Stimulated activated naive CD4-positive, alpha-beta T cell treated with Interleukin-2 at 50 U/mL for 16 hours (primary cell): ENCODE measurements around the gene LRRN1.

ENCODE experiments used
- DNase-seq: peaks from one replicate; lab custom pipeline; 2025; lab: John Stamatoyannopoulos, UW

LRRN1 gene

DNA sequence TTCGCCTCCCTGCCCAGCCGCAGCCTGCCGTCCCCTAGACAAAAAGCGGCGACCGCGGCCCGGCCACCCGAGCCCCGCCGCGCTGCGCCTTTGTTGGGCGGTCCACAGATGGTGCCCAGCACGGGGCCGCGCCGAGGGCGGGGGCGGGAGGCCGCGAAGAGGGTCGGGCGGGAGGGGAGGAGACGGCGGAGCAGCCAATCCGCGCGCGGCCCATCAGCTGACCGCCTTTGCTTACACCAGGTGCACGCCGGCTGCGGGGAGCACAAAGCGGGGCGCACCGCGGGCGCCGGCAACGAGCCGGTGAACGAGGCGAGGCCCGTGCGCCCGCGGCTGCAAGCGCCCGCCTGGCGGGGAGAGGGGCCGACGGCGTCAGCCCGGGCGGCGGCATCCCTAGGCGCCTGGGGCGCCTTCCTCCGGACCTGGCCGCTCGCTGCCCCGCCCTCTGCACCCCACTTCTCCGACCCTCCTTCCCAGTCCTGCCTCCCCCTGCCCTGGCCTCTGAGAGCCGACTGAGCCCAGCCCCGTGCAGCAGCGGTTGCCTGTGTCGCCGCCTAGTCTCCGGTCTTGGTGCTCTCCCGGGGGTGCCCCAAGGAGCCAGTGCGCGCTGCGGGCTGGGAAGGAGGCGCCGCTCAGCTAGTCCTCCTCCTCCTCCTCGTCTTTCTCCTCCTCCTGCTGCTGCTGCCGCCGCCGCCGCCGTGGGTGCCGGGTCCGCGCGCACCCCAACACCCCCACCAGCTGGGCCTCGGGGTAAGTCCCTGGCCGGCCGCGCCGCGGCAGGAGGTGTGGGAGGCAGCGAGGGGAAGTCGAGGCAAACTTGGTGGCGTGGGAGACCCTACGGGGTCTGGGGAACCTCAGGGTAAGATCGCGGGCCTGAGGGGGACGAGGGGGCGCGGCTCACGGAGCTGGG is at the start of gene LRRN1:
Gene LRRN1 (plus strand): TSS at position 259 of the 907 bp plus-strand sequence. CDS start 45,211 bp downstream, outside the sequence.
- no peak for DNase-seq

DNA sequence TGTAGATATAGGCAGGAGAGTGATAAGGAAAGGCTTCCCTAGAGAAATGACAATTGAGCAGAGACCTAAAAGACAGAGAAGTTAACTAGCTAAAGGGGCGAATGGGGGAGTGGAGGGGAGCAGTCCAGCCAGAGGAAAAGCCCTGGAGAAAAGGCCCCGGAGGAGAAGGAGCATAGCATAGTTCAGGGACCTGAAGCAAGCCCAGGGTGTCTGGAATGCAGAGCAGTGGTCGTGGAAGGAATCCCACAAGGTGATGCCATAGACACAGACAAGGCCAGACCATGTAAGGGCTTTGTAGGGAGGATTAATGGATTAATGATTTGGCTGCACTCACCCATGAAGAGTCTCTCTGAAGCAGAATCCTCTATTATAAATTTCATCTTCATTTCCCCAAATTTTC is 45.8 kb upstream of the LRRN1 start:
- no peak for DNase-seq

DNA sequence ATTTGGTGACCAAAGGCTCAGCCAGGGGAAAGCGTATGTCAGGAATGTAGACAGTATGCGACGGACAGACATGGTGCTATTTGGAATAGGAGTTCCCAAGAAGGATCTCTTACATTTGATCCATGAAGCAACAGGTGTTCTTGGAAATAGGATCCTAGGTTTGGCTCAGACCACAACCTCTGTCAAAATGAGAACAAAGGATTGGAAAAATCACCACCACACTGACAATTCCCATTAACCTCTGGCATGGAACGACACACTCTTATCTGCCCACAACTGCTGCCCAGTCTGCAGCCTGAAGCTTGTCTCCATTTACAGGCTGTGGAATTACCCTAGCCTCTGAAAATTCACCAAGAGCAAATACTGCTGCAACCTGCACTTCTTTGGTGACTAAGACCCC is 33.6 kb upstream of the LRRN1 start:
- no peak for DNase-seq

DNA sequence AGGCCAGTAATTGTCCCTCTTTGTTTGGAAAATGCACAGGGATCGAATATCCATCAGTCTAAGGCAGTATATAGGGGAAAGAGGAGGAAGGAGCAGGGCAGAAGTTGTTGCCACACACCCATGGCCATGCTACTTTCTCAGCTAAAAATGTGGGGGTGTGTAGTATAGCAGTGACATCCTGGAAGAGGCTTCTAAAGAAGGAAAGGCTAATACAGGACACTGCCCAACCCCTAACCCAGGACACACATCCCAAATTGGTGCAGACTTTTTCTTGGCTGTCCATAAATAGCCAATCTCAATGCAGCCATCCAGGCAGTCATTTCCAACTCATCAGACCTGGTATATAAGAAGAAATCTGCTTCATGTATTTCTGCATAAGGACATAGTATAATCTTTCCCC is 33.1 kb upstream of the LRRN1 start:
- DNase-seq = no peak

DNA sequence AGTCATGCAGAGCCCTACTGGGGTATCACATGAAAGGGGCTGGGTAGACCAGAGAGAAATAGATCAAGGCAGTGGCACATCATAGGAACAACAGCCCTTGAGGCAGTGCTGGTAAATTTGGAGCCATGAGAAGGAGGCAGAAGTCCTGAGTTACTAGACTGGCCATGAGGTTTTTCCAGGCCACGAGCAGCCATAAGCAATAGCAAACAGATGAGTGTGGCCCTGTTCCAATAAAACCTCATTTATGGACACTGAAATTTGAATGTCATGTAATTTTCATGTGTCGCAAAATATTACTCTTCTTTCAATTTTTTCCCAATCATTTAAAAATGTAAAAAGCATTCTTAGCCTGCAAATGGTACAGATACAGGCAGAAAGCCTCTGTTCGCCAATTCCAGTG is 28.1 kb upstream of the LRRN1 start:
- DNase-seq = no peak

DNA sequence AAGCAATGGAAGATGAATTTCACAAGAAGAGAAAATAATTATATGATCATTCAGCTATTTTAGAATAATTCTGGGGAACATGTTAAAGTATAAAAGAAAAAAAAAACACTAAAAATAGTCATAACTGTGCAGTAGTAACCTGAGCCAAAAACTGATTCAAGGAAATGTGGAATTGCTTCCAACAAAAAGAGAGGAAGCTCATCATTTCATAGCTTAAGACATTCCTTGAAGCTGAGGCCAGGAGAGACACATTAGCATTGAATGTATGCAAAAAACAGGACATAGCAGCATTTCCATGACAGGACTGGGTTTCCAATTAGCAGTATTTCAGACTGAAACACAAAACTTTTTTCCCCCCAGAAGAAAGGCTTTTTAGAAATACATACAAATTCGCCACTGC is 27.7 kb upstream of the LRRN1 start:
- no peak for DNase-seq

DNA sequence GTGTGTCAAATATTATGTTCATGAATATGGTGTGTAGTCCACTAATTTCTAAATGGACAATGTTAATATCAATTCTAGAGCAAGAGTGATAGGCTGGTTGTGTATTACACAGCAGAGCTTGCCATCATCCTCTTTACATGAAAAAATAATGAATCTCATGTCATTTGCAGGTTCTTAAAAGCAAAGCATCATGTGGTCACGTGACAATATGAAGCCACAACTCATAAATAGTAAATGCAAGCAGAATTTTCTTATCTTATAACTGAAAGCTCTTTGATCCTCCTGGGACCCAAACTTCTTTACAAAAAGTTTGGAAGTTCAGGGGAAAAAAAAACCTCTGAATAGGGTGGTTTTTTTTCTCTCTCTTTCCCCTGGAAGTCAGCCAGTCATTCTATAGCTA is 26.9 kb upstream of the LRRN1 start:
- DNase-seq = no peak

DNA sequence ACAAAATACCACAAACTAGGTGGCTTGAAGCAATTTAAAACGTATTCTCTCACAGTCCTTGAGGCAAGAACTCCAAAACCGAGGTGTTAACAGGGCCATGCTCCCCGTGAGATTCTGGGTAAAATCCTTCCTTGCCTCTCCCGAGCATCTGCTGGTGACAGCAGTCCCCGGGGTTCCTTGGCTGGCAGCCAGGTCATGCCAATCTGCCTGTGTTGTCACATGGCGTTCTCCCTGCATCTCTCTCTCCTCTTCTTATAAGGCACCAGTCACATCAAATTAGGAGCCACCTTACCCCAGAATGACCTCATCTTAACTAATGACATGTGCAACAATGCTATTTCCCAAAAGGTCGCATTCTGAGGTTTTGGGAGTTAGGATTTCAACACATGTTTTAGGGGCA is 26.3 kb upstream of the LRRN1 start:
- DNase-seq = no peak

DNA sequence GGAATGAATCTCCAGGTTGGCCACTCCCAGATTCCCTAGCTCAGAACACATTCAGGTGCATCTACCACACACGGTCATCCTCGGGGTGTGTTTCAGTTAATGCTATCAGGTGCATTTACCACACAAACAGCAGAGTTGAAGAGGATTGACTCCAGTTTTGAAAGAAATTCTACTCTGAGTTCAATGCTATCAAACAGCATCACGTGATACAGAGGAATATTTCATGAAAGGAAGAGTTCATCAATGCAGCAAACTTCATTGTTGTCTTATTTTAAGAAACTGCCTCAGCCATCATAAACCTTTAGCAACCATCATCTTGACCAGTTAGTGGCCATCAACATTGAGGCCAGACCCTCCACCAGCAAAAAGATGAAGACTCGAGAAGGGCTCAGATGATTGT is 22.6 kb upstream of the LRRN1 start:
- no peak for DNase-seq

DNA sequence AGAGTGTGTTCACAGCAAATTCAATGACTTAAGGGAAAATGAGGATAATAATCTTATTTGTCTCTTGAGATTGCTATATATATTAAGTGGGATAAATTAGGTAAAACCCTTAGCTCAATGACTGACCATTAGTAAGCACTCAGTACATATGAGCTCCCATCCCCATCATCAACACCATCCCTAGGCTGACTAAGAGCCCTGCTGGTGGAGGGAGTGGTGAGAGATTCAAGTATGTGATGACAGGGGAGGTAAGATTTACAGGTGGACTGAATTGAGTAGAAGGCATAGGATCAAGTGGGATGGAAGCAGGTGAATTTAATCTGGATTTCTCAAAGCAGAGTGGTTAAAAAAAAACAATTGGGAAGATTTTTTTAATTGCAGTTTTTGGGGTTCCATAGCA is 21.0 kb upstream of the LRRN1 start:
- no peak for DNase-seq

DNA sequence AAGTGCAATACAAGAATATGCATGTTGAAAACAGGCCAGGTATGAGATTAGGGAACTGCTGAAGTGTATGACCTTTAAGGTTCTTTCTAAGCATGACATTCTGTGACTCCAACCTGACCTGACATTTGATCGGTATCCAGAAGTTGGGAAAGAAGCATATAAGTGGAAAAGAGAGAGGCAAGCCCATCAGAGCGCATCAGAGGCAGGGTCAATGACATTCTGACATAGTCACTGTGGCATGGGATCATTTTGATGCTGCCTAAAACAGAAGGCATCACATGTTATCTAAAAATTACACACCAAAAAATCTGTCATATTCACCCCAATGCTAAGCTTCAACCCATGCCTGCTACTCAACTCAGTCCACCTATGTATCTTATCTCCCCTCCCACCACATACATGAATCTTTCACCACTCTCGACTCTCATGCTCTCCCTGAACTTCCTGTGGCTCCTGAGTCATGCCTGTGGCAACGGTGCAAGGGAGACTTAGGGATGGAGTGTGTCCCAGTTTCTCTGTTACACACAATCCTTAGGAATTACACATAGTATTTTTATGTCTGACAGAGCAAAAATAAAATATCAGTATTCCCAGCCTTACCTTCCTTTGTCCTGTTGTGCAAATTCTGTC is 20.5 kb upstream of the LRRN1 start:
- DNase-seq = no peak

DNA sequence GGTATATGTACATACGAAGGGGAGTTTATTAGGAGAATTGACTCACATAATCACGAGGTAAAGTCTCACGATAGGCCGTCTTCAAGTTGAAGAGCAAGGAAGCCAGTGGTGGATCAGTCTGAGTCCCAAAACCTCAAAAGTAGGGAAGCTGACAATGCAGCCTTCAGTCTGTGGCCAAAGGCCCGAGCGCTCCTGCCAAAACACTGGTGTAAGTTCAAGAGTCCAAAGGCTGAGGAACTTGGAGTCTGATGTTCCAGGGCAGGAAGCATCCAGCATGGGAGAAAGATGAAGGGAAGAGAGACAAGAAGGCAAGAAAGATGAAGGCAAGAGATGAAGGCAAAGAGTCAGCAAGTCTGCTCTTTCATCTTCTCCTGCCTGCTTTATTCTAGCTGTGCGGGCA is 16.8 kb upstream of the LRRN1 start:
- no peak for DNase-seq

DNA sequence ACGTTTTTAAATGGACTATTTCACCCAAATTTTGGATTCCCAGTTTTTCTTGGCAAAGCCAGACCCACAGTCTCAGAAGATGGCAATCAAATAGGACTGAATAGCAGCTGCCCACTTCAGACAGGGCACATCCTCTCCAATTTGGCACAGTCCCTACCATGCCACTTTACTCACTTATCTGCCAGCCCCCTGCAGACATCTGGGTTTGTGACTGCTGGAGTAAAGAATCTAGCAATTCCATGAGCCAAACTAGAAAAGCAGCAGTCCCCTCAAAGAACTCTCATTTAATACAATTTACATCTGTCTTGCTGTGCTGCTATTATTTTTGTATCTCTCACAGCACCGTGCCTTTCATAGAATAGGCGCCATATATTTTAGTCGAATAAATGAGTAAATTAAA is 16.0 kb upstream of the LRRN1 start:
- no peak for DNase-seq

DNA sequence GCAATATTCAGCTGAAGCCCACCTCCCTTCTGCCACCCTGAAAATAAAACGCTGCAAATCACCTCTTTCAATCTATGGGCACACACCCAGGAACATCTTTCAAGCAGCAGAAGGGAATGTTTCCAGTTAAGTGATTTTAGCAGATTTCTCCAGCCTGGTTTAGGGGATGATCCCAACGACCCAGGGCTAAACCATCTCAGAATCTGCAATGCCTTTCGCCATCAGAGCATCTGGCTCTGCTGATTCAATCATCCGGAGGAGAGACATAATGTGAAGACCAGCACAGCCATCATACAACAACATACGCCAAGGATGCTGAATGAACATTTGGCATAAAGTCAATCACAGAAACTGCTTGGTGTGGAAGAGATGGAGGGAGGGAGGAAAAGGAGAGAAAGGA is 15.5 kb upstream of the LRRN1 start:
- DNase-seq = no peak

DNA sequence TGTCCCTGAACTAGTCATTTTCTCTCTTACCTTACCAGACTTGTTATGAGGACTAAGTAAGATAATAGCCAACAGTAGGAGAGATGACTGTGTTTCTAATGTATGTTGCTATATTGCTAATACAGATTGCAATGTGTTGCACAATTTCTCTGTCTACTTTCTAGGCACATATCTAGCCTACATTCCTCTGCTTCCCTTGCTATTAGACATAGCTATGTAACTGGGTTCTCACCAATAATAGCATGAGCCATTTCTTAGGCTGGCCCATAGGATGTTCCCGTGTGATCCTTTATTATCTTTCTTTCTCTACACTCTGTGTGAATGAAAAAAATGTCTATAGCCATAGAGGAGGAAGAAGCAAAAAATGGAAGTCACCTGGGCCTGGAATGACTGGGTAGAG is 6.8 kb upstream of the LRRN1 start:
- DNase-seq = no peak

DNA sequence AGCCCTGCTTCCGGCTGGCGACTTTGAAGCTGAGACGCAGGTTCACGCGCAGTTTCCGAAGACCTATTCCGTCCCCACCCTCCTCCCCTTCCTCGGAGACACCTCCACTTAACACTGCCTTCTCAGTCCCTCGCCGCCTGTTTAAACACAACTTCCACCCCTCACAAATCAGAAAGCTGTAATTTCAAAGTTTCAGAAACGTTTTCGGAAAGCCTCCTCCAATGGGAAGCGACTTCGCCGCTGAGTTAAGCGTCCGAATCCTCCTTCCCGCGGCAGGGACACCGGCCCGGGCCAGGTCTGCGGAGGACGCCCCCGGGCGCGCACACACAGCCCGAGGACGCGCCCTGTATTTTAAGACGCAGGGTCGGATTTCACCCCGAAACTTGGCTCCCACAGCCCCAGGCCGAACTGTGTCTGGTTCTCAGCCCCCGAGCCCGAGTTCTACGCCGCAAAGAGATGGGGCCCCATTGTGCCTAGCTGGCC is 559 bp upstream of the LRRN1 start:
- no peak for DNase-seq

DNA sequence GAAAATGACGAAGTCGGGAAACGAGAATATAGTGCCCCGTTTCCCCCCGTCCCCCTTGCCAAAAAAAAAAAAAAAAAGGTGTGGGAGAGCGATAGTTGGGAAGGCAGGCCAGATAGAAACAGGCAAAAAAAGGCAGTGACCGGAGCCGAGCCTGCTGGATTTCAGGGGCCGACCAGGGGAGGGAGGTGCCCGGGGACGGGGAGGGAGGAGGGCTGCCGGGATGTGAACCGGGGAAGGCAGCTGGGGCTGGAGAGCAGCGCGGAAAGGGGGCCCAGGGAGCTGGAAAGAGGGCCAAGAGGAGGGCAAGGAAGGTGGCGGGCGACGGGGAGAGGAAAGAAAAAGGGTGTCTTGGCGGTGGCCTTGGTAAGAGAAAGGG is 837 bp downstream of the LRRN1 start:
- no peak for DNase-seq

DNA sequence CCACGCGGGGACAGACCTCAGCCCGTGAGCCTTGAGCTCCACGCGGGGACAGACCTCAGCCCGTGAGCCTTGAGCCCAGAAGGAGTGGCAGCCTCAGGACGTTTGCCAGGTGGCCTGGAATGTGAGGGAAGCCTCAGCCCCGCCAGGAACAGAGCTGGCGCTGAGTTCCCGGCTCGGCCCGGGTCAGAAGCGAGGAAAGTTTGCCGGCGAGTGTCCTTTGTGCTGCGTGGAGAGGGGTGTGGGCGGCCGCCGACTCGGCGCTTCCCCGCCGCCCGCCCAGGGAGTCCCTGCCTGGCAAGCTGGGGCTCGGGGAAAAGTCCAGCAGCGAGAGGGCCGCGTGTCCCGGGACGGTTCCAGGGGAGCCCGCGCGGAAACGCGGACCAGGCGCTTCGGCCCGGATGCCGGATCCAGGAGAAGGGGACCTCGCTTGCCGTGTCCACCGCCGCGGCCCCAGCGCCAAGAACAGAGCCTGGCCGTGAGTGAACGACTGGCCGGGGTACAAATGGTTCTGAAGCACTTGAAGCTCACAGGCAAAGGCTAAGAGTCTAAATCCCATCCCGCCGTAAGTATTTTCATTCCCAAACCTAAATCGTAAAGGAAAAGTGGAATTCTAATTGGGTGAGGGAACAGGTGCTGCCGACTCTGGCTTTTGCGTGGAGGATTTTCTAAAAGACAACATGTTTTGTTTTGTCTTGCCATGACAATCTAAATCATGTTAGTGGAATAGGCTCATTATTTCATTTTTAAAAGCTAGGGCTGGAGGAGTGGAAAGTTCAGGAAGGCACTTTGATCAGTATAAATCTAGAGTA is 1.7 kb downstream of the LRRN1 start:
- DNase-seq = no peak

DNA sequence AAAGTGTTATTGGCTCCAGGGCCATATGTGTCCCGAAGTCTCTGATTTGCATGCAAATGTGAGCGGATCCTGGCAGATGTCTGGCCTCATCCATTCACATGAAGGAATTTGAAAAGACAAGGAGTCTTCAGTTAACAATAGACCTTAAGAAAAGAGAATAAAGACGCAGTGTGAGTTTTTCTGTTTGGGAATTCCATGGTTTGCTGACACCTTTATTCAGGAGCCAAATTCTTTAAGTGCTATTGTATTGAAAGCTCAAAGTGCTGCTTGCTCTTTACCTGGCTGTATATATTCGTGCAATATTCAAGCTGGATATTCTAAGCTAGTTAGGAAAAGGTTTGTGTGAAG is 2.2 kb downstream of the LRRN1 start:
- no peak for DNase-seq

DNA sequence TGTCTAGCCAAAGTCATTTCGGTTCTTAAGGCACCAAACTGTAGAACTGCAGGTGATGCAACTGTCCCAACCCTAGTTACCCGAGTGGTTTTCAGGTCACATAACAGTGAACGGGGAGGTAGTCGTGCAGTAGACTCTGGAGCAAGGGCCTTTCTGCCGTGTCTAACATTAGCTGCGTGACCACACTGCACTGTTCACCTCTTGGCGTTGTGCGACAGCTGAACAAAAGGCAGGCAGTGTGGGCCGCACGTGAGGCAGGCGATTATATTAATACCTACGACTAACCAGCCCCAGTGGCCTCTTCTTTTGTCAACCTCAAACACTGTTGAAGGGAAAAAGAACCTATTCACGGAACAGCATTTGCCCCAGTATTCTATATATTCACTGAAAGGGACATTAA is 2.8 kb downstream of the LRRN1 start:
- no peak for DNase-seq

DNA sequence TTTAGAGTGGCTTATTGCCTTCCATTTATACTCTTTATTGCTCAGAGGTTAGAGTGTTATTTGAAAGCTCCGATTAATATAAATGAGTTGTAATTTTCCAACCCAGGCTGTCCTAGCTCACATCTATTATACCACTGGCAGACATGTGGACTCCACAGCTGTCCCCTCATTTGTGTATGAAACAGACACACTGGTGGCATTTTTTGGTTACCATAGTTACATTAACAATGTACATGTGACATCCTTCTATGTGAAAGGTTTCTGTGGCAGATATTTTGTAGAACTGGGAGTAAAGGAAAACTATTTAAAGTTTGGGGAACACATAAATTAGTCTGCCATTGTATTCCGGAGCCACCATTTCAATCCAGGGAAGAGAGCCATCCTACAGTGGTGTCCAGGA is 5.3 kb downstream of the LRRN1 start:
- DNase-seq = no peak

DNA sequence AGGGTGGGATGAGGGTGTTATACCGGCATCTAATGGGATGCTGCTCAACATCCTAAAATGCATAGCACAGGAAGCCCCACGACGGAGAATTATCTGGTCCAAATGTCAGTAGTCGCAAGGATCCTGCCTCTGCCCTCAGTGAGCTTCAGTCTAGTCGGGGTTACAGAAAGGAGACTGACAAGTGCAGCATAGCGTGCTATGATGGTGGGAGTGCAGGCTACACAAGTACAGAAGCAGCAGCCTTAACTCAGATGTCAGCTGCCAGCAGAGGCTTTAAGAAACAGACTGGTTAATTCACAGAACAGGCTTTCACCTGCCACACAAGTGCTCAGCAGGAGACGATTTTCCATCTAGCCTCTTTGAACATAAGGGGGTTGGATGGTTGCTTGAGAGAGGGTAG is 6.9 kb downstream of the LRRN1 start:
- DNase-seq = no peak

DNA sequence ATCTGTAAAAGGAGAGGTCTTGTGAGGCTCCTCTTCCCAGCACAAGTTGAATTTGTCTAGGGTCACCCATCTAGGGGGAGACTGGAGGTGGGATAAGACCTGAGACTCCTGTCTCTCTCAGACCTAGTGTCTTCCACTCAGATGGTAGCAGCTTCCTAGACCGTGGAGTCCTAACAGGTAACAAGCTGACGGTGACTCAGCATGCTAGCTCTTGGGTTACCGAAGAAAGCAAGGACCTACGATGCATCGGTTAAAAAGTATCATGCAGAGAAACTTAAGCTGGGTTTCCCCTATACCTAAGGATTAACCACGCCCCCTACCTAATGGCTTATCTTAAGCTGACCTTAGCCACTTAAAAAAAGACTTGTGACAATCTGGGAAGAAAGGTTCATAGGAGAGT is 7.6 kb downstream of the LRRN1 start:
- no peak for DNase-seq
